H1 (cell line): ENCODE results near the gene MYORG. TPM values are rescaled to one million over a fixed set of nuclear protein-coding genes. Genes with fewer than 3 reads are reported as not detected.

Experiments
- KDM5A ChIP-seq: fragments of 200-600 bp; IDR thresholded peaks from 2 replicates; pipeline ENCODE4 v1.7.1; 2012; ENCODE audit warnings: mild to moderate bottlenecking, low read length, inconsistent platforms, mixed read lengths
- polyA plus RNA-seq, 7 experiments: library from polyadenylated mRNA; depleted of rRNA in 3 of 7; stranded (reverse) in 5 of 7; unstranded in 2 of 7; fragments of >200 nt in 5 of 7; fragments of 200-250 nt in 2 of 7; gene quantifications; 1 replicate in 5 of 7; 2 replicates in 1 of 7; 4 replicates in 1 of 7; pipeline versions ENCODE4 v1.2.1 to v1.2.3, GENCODE V29; 2011 to 2013; ENCODE audit warnings: missing spikeins in 2 of 7, mixed read lengths in 2 of 7
- total RNA-seq: library from RNA; stranded (reverse); fragmentation: NEBNext Ultra II Directional; extraction: Animal tissue kit (Norgen Biotek cat#: 25700); gene quantifications from 2 replicates; pipeline ENCODE4 v1.2.1, GENCODE V29; 2021
- TF ChIP-seq, protein P1 (sequence below): fragments of 300-600 bp; sonication (generic); IDR thresholded peaks from 2 replicates; pipeline ENCODE4 v1.7.1; 2012; ENCODE audit warnings: low read length, moderate library complexity, mild to moderate bottlenecking, inconsistent platforms; ENCODE audit not compliant: insufficient replicate concordance

MYORG gene
- total and polyA plus RNA-seq, 2 of the 8 experiments (the other 6 are each of a cell fraction or from before 2014, with no cell fraction given), result 1.2 to 5.9 TPM

DNA sequence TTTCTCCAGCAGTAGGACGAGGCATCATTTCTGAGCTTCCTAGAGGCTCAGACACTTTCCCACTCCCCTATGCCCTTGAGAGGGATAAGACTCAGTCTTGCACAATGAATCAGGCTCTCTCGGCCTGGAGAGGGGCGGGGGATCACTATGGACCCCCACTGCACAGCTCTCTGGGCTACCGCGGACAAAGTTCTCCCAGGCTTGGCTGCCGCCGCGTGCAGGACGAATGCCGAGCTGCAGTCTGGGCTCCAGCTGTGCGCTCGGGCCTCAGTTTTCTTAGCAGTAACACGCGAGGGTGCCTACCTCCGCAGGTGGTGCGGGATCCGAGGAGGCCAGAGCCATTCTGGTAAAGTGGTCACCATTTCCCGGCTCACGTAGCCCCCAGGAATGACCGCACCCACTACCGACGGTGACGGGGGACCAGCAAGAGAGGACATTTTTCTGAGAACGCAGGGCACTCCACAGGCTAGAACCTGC, 3.4 kb upstream of the MYORG start (continued):
- TF ChIP-seq, protein P1, sequence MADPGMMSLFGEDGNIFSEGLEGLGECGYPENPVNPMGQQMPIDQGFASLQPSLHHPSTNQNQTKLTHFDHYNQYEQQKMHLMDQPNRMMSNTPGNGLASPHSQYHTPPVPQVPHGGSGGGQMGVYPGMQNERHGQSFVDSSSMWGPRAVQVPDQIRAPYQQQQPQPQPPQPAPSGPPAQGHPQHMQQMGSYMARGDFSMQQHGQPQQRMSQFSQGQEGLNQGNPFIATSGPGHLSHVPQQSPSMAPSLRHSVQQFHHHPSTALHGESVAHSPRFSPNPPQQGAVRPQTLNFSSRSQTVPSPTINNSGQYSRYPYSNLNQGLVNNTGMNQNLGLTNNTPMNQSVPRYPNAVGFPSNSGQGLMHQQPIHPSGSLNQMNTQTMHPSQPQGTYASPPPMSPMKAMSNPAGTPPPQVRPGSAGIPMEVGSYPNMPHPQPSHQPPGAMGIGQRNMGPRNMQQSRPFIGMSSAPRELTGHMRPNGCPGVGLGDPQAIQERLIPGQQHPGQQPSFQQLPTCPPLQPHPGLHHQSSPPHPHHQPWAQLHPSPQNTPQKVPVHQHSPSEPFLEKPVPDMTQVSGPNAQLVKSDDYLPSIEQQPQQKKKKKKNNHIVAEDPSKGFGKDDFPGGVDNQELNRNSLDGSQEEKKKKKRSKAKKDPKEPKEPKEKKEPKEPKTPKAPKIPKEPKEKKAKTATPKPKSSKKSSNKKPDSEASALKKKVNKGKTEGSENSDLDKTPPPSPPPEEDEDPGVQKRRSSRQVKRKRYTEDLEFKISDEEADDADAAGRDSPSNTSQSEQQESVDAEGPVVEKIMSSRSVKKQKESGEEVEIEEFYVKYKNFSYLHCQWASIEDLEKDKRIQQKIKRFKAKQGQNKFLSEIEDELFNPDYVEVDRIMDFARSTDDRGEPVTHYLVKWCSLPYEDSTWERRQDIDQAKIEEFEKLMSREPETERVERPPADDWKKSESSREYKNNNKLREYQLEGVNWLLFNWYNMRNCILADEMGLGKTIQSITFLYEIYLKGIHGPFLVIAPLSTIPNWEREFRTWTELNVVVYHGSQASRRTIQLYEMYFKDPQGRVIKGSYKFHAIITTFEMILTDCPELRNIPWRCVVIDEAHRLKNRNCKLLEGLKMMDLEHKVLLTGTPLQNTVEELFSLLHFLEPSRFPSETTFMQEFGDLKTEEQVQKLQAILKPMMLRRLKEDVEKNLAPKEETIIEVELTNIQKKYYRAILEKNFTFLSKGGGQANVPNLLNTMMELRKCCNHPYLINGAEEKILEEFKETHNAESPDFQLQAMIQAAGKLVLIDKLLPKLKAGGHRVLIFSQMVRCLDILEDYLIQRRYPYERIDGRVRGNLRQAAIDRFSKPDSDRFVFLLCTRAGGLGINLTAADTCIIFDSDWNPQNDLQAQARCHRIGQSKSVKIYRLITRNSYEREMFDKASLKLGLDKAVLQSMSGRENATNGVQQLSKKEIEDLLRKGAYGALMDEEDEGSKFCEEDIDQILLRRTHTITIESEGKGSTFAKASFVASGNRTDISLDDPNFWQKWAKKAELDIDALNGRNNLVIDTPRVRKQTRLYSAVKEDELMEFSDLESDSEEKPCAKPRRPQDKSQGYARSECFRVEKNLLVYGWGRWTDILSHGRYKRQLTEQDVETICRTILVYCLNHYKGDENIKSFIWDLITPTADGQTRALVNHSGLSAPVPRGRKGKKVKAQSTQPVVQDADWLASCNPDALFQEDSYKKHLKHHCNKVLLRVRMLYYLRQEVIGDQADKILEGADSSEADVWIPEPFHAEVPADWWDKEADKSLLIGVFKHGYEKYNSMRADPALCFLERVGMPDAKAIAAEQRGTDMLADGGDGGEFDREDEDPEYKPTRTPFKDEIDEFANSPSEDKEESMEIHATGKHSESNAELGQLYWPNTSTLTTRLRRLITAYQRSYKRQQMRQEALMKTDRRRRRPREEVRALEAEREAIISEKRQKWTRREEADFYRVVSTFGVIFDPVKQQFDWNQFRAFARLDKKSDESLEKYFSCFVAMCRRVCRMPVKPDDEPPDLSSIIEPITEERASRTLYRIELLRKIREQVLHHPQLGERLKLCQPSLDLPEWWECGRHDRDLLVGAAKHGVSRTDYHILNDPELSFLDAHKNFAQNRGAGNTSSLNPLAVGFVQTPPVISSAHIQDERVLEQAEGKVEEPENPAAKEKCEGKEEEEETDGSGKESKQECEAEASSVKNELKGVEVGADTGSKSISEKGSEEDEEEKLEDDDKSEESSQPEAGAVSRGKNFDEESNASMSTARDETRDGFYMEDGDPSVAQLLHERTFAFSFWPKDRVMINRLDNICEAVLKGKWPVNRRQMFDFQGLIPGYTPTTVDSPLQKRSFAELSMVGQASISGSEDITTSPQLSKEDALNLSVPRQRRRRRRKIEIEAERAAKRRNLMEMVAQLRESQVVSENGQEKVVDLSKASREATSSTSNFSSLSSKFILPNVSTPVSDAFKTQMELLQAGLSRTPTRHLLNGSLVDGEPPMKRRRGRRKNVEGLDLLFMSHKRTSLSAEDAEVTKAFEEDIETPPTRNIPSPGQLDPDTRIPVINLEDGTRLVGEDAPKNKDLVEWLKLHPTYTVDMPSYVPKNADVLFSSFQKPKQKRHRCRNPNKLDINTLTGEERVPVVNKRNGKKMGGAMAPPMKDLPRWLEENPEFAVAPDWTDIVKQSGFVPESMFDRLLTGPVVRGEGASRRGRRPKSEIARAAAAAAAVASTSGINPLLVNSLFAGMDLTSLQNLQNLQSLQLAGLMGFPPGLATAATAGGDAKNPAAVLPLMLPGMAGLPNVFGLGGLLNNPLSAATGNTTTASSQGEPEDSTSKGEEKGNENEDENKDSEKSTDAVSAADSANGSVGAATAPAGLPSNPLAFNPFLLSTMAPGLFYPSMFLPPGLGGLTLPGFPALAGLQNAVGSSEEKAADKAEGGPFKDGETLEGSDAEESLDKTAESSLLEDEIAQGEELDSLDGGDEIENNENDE, result no peak
- TF ChIP-seq KDM5A, result no peak
